ENCODE data around the gene RNF208.

Gene RNF208

GRCh38 chr9:137187386-137187785, 34.7 kb downstream of the RNF208 start:
- peaks cover 51% of the 10 kb centered on the region for H3K36me3 ChIP-seq (ENCODE audit: control insufficient read depth, insufficient read depth, low read length)
- H3K4me1 ChIP-seq (ENCODE audit: control insufficient read depth, insufficient read depth, low read length, poor library complexity, severe bottlenecking), result peaks cover 21% of the 10 kb centered on the region
- WGBS, 2 experiments (ENCODE audit: insufficient coverage in 2 of 2), result 89 to 95% methylated on average over 15 of the region's 15 CpGs
- no peaks in the 10 kb centered on the region for H3K9me3 ChIP-seq (ENCODE audit: control insufficient read depth, low read length)
- no peak overlapping the region for H3K27ac ChIP-seq (ENCODE audit: low read depth, low read length, severe bottlenecking)
- H3K4me3 ChIP-seq (ENCODE audit: extremely low read depth, insufficient read depth, low read length, poor library complexity, severe bottlenecking), result peak overlapping the region; percentile 91

GRCh38 chr9:137186385-137186784, 35.7 kb downstream of the RNF208 start:
- H3K9me3 ChIP-seq (ENCODE audit: control insufficient read depth, low read length), result no peaks in the 10 kb centered on the region
- H3K4me1 ChIP-seq (ENCODE audit: control insufficient read depth, insufficient read depth, low read length, poor library complexity, severe bottlenecking), result peaks cover 21% of the 10 kb centered on the region
- no peak overlapping the region for H3K27ac ChIP-seq (ENCODE audit: low read depth, low read length, severe bottlenecking)
- no peak overlapping the region for H3K4me3 ChIP-seq (ENCODE audit: extremely low read depth, insufficient read depth, low read length, poor library complexity, severe bottlenecking)
- WGBS, 2 experiments (ENCODE audit: insufficient coverage in 2 of 2), result 93 to 96% methylated on average over 5 to 6 of the region's 6 CpGs
- peaks cover 51% of the 10 kb centered on the region for H3K36me3 ChIP-seq (ENCODE audit: control insufficient read depth, insufficient read depth, low read length)

GRCh38 chr9:137185921-137186320, 36.1 kb downstream of the RNF208 start:
- Histone ChIP-seq H3K4me1 (ENCODE audit: control insufficient read depth, insufficient read depth, low read length, poor library complexity, severe bottlenecking) (peaks cover 21% of the 10 kb centered on the region), H3K36me3 (ENCODE audit: control insufficient read depth, insufficient read depth, low read length) (peaks cover 51% of the 10 kb centered on the region), H3K27ac (ENCODE audit: low read depth, low read length, severe bottlenecking) (no peak overlapping the region), H3K4me3 (ENCODE audit: extremely low read depth, insufficient read depth, low read length, poor library complexity, severe bottlenecking) (no peak overlapping the region), H3K9me3 (ENCODE audit: control insufficient read depth, low read length) (no peaks in the 10 kb centered on the region)
- WGBS, 2 experiments (ENCODE audit: insufficient coverage in 2 of 2), result 97% methylated on average over 16 to 19 of the region's 19 CpGs

GRCh38 chr9:137184881-137185660, 37.0 kb downstream of the RNF208 start:
- WGBS, 2 experiments (ENCODE audit: insufficient coverage in 2 of 2), result 96 to 97% methylated on average over 42 to 47 of the region's 48 CpGs
- no peak overlapping the region for H3K27ac ChIP-seq (ENCODE audit: low read depth, low read length, severe bottlenecking)
- peaks cover 18% of the 10 kb centered on the region for H3K4me1 ChIP-seq (ENCODE audit: control insufficient read depth, insufficient read depth, low read length, poor library complexity, severe bottlenecking)
- no peaks in the 10 kb centered on the region for H3K9me3 ChIP-seq (ENCODE audit: control insufficient read depth, low read length)
- no peak overlapping the region for H3K4me3 ChIP-seq (ENCODE audit: extremely low read depth, insufficient read depth, low read length, poor library complexity, severe bottlenecking)
- peaks cover 52% of the 10 kb centered on the region for H3K36me3 ChIP-seq (ENCODE audit: control insufficient read depth, insufficient read depth, low read length)

- Histone ChIP-seq H3K27ac (ENCODE audit: low read depth, low read length, severe bottlenecking) (no peak overlapping the region), H3K4me3 (ENCODE audit: extremely low read depth, insufficient read depth, low read length, poor library complexity, severe bottlenecking) (no peak overlapping the region), H3K4me1 (ENCODE audit: control insufficient read depth, insufficient read depth, low read length, poor library complexity, severe bottlenecking) (peaks cover 10% of the 10 kb centered on the region), H3K9me3 (ENCODE audit: control insufficient read depth, low read length) (no peaks in the 10 kb centered on the region), H3K36me3 (ENCODE audit: control insufficient read depth, insufficient read depth, low read length) (peaks cover 52% of the 10 kb centered on the region)
- 94 to 97% methylated on average over 27 of the region's 27 CpGs for WGBS, 2 experiments (ENCODE audit: insufficient coverage in 2 of 2)
Observed at GRCh38 chr9:137183980-137184595, 38.0 kb downstream of the RNF208 start.

GRCh38 chr9:137182836-137183235, 39.2 kb downstream of the RNF208 start:
- Histone ChIP-seq H3K4me1 (ENCODE audit: control insufficient read depth, insufficient read depth, low read length, poor library complexity, severe bottlenecking) (peaks cover 21% of the 10 kb centered on the region), H3K4me3 (ENCODE audit: extremely low read depth, insufficient read depth, low read length, poor library complexity, severe bottlenecking) (no peak overlapping the region), H3K9me3 (ENCODE audit: control insufficient read depth, low read length) (no peaks in the 10 kb centered on the region), H3K36me3 (ENCODE audit: control insufficient read depth, insufficient read depth, low read length) (peaks cover 52% of the 10 kb centered on the region), H3K27ac (ENCODE audit: low read depth, low read length, severe bottlenecking) (no peak overlapping the region)
- WGBS, 2 experiments (ENCODE audit: insufficient coverage in 2 of 2), result 91 to 95% methylated on average over 15 to 17 of the region's 17 CpGs

- no peaks in the 10 kb centered on the region for H3K9me3 ChIP-seq (ENCODE audit: control insufficient read depth, low read length)
- H3K27ac ChIP-seq (ENCODE audit: low read depth, low read length, severe bottlenecking), result no peak overlapping the region
- peaks cover 51% of the 10 kb centered on the region for H3K36me3 ChIP-seq (ENCODE audit: control insufficient read depth, insufficient read depth, low read length)
- WGBS, 2 experiments (ENCODE audit: insufficient coverage in 2 of 2), result 95% methylated on average over 18 of the region's 22 CpGs
- H3K4me3 ChIP-seq (ENCODE audit: extremely low read depth, insufficient read depth, low read length, poor library complexity, severe bottlenecking), result no peak overlapping the region
- H3K4me1 ChIP-seq (ENCODE audit: control insufficient read depth, insufficient read depth, low read length, poor library complexity, severe bottlenecking), result peaks cover 11% of the 10 kb centered on the region
Observed at GRCh38 chr9:137181680-137182079, 40.4 kb downstream of the RNF208 start.

- Histone ChIP-seq H3K9me3 (ENCODE audit: control insufficient read depth, low read length) (no peaks in the 10 kb centered on the region), H3K4me1 (ENCODE audit: control insufficient read depth, insufficient read depth, low read length, poor library complexity, severe bottlenecking) (peaks cover 11% of the 10 kb centered on the region), H3K36me3 (ENCODE audit: control insufficient read depth, insufficient read depth, low read length) (peaks cover 41% of the 10 kb centered on the region), H3K27ac (ENCODE audit: low read depth, low read length, severe bottlenecking) (no peak overlapping the region), H3K4me3 (ENCODE audit: extremely low read depth, insufficient read depth, low read length, poor library complexity, severe bottlenecking) (no peak overlapping the region)
- WGBS, 2 experiments (ENCODE audit: insufficient coverage in 2 of 2), result 98 to 99% methylated on average over 20 of the region's 20 CpGs
Observed at GRCh38 chr9:137180491-137180890, 41.5 kb downstream of the RNF208 start.

GRCh38 chr9:137179761-137180160, 42.3 kb downstream of the RNF208 start:
- H3K4me3 ChIP-seq (ENCODE audit: extremely low read depth, insufficient read depth, low read length, poor library complexity, severe bottlenecking), result no peak overlapping the region
- H3K36me3 ChIP-seq (ENCODE audit: control insufficient read depth, insufficient read depth, low read length), result peaks cover 40% of the 10 kb centered on the region
- H3K27ac ChIP-seq (ENCODE audit: low read depth, low read length, severe bottlenecking), result no peak overlapping the region
- H3K4me1 ChIP-seq (ENCODE audit: control insufficient read depth, insufficient read depth, low read length, poor library complexity, severe bottlenecking), result peaks cover 11% of the 10 kb centered on the region
- no peaks in the 10 kb centered on the region for H3K9me3 ChIP-seq (ENCODE audit: control insufficient read depth, low read length)
- WGBS, 2 experiments (ENCODE audit: insufficient coverage in 2 of 2), result 95 to 99% methylated on average over 13 to 14 of the region's 17 CpGs

- Histone ChIP-seq H3K4me3 (ENCODE audit: extremely low read depth, insufficient read depth, low read length, poor library complexity, severe bottlenecking) (no peak overlapping the region), H3K4me1 (ENCODE audit: control insufficient read depth, insufficient read depth, low read length, poor library complexity, severe bottlenecking) (peaks cover 11% of the 10 kb centered on the region), H3K27ac (ENCODE audit: low read depth, low read length, severe bottlenecking) (peak overlapping the region; percentile 64), H3K9me3 (ENCODE audit: control insufficient read depth, low read length) (no peaks in the 10 kb centered on the region), H3K36me3 (ENCODE audit: control insufficient read depth, insufficient read depth, low read length) (peaks cover 40% of the 10 kb centered on the region)
- 88 to 97% methylated on average over 13 to 17 of the region's 19 CpGs for WGBS, 2 experiments (ENCODE audit: insufficient coverage in 2 of 2)
Observed at GRCh38 chr9:137178939-137179630, 43.0 kb downstream of the RNF208 start.
